GM20000 (cell line): ENCODE data around the gene CLEC4A.

Experiments
- DNase-seq: peaks from one replicate; pipeline ENCODE4 v3.0.0; 2012; ENCODE audit warnings: low spot score
- TF ChIP-seq, protein P1 (sequence below): IDR thresholded peaks from 2 replicates; pipeline ENCODE4 v1.5.1; 2012; ENCODE audit warnings: mild to moderate bottlenecking, control low read depth; ENCODE audit errors: extremely low read depth, missing control alignments

Gene CLEC4A

GRCh38 chr12:8123124-8123912, at the start of gene CLEC4A:
TSS of gene CLEC4A (plus strand) at chr12:8123617. CDS start at chr12:8123879, 262 bp downstream.
- DNase-seq, result no peak

GRCh38 chr12:8075935-8076334, 47.5 kb upstream of the CLEC4A start:
- no peak for DNase-seq
- TF ChIP-seq, protein P1, sequence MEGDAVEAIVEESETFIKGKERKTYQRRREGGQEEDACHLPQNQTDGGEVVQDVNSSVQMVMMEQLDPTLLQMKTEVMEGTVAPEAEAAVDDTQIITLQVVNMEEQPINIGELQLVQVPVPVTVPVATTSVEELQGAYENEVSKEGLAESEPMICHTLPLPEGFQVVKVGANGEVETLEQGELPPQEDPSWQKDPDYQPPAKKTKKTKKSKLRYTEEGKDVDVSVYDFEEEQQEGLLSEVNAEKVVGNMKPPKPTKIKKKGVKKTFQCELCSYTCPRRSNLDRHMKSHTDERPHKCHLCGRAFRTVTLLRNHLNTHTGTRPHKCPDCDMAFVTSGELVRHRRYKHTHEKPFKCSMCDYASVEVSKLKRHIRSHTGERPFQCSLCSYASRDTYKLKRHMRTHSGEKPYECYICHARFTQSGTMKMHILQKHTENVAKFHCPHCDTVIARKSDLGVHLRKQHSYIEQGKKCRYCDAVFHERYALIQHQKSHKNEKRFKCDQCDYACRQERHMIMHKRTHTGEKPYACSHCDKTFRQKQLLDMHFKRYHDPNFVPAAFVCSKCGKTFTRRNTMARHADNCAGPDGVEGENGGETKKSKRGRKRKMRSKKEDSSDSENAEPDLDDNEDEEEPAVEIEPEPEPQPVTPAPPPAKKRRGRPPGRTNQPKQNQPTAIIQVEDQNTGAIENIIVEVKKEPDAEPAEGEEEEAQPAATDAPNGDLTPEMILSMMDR, result no peak

More at GRCh38 chr12:8123124-8123912, at the start of gene CLEC4A:
- TF ChIP-seq, protein P1, result no peak

DNA sequence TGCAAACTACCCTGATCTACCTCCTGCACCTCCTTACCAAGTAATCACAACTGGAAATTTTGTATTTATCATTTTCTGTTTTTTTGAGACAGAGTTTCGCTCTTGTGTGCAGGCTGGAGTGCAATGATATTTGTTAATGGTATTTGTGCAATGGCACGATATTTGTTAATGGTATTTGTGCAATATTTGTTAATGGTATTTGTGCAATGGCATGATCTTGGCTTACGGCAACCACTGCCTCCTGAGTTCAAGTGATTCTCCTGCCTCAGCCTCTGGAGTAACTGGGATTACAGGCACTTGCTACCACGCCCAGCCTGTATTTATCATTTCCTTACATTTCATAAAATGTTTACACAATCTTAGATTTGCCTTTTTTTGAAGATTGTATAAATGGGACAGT, 47.1 kb upstream of the CLEC4A start:
- no peak for DNase-seq
- TF ChIP-seq, protein P1, result no peak

DNA sequence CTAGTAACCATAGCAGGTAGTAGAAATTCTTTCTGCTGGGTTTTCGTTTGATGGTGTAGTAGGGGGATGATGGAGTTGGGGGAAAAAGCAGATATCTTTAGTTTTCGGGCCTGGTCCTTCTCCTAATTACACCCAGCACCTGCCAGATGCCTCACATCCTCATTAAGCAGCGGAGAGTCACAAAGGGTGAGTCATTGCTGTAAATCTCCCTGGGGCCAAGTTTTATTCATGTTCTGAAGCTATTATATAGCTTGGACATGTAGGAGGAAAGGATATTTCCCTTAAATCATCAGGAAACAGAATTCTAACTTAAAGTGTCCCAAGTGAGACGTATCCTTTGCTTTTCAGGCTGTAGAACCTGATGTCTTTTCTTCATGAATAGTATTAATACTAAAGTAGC, 46.2 kb upstream of the CLEC4A start:
- TF ChIP-seq, protein P1, result no peak
- DNase-seq, result no peak

- TF ChIP-seq, protein P1, result no peak
Measured at GRCh38 chr12:8078398-8078797, 45.0 kb upstream of the CLEC4A start.

GRCh38 chr12:8078916-8079315, 44.5 kb upstream of the CLEC4A start:
- TF ChIP-seq, protein P1, result no peak
- no peak for DNase-seq

More at GRCh38 chr12:8078398-8078797, 45.0 kb upstream of the CLEC4A start:
- DNase-seq, result peak; percentile 21

DNA sequence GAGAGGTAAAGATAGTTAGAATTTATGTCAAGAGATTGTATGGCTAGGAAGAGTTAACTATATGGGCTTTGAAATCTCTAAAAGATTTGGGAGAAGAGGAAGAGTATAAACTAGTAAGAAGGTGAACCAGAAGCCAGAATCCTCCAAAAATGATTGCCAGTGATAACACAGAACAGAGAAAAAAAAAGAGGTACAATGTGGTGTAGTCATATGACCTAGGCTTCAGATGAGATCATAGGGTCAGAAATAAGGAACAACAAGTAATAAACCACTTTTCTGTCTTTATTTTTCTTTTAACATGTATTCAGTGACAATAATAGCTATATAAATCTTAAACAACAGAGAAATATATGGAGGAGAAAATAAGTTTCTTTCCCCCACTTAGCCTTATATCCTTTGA, 43.3 kb upstream of the CLEC4A start:
- TF ChIP-seq, protein P1, result no peak

More for the DNA sequence above, 43.3 kb upstream of the CLEC4A start:
- peak; percentile 14 for DNase-seq
